Measurements from ENCODE around the gene PDE9A. TPM values are rescaled to one million over a fixed set of nuclear protein-coding genes. Genes with fewer than 3 reads are reported as not detected.

PDE9A gene
- polyA plus RNA-seq, 3 donors from 2014 or later: 0.40 to 2.3 (median 0.61) TPM

- no peaks in the 10 kb centered on the region for H3K36me3 Mint-ChIP-seq
- DNase-seq: peak; percentile 60 to 64 (median 61)
- peak overlapping the region; percentile 8 to 93 (median 87) for H3K27ac Mint-ChIP-seq
- H3K4me3 Mint-ChIP-seq: peak overlapping the region; percentile 49 to 78 (median 75)
- peaks cover 59 to 67% of the 10 kb centered on the region in 2 donors for H3K4me1 Mint-ChIP-seq
- H3K9me3 Mint-ChIP-seq: no peaks in the 10 kb centered on the region
- H3K27me3 Mint-ChIP-seq (ENCODE audit: low read depth in 3 of 3): peaks cover 16 to 30% (median 22%) of the 10 kb centered on the region in 3 donors
Observed at GRCh38 chr21:42681296-42682206, 28.1 kb downstream of the PDE9A start.

- peak overlapping the region in 3 of 5 donors; percentile 1 to 49 (median 18) for H3K4me3 Mint-ChIP-seq
- DNase-seq: no peak
- no peaks in the 10 kb centered on the region for H3K9me3 Mint-ChIP-seq
- peak overlapping the region in 4 of 6 donors; percentile 2 to 74 (median 61) for H3K27ac Mint-ChIP-seq
- H3K27me3 Mint-ChIP-seq (ENCODE audit: low read depth in 3 of 3): peaks cover 18 to 30% (median 21%) of the 10 kb centered on the region in 3 donors
- H3K4me1 Mint-ChIP-seq: peaks cover 57 to 66% of the 10 kb centered on the region in 2 donors
- H3K36me3 Mint-ChIP-seq: no peaks in the 10 kb centered on the region
Observed at GRCh38 chr21:42682661-42683210, 29.3 kb downstream of the PDE9A start.

GRCh38 chr21:42683371-42684108, 30.1 kb downstream of the PDE9A start:
- Mint-ChIP-seq H3K4me3 (peak overlapping the region; percentile 76 to 90 (median 88)), H3K4me1 (peaks cover 49 to 57% of the 10 kb centered on the region in 2 donors), H3K27ac (peak overlapping the region; percentile 69 to 97 (median 92)), H3K9me3 (no peaks in the 10 kb centered on the region), H3K36me3 (no peaks in the 10 kb centered on the region), H3K27me3 (ENCODE audit: low read depth in 3 of 3) (peaks cover 11 to 27% (median 20%) of the 10 kb centered on the region in 3 donors)
- DNase-seq: peak in 1 of 3 donors; percentile 49

- no peaks in the 10 kb centered on the region for H3K9me3 Mint-ChIP-seq
- peak; percentile 78 to 84 (median 81) for DNase-seq
- no peaks in the 10 kb centered on the region for H3K36me3 Mint-ChIP-seq
- H3K27me3 Mint-ChIP-seq (ENCODE audit: low read depth in 3 of 3): peaks cover 11 to 27% (median 20%) of the 10 kb centered on the region in 3 donors
- H3K27ac Mint-ChIP-seq: peak overlapping the region; percentile 69 to 97 (median 92)
- H3K4me1 Mint-ChIP-seq: peaks cover 47 to 57% of the 10 kb centered on the region in 2 donors
- H3K4me3 Mint-ChIP-seq: peak overlapping the region; percentile 76 to 90 (median 88)
Observed at GRCh38 chr21:42684109-42684916, 30.9 kb downstream of the PDE9A start.

GRCh38 chr21:42685036-42685435, 31.6 kb downstream of the PDE9A start:
- H3K4me1 Mint-ChIP-seq: peaks cover 47 to 54% of the 10 kb centered on the region in 2 donors

GRCh38 chr21:42685954-42686500, 32.6 kb downstream of the PDE9A start:
- peaks cover 11 to 21% (median 15%) of the 10 kb centered on the region in 3 donors for H3K27me3 Mint-ChIP-seq (ENCODE audit: low read depth in 3 of 3)
- H3K4me1 Mint-ChIP-seq: peaks cover 42 to 47% of the 10 kb centered on the region in 2 donors
- H3K27ac Mint-ChIP-seq: no peak overlapping the region
- H3K36me3 Mint-ChIP-seq: no peaks in the 10 kb centered on the region
- no peak for DNase-seq
- peak overlapping the region in 3 of 5 donors; percentile 1 to 59 (median 38) for H3K4me3 Mint-ChIP-seq
- no peaks in the 10 kb centered on the region for H3K9me3 Mint-ChIP-seq

More at GRCh38 chr21:42685036-42685435, 31.6 kb downstream of the PDE9A start:
- peak in 2 of 3 donors; percentile 30 to 39 for DNase-seq
- peak overlapping the region; percentile 69 to 97 (median 92) for H3K27ac Mint-ChIP-seq
- no peaks in the 10 kb centered on the region for H3K9me3 Mint-ChIP-seq
- peaks cover 11 to 24% (median 15%) of the 10 kb centered on the region in 3 donors for H3K27me3 Mint-ChIP-seq (ENCODE audit: low read depth in 3 of 3)
- H3K4me3 Mint-ChIP-seq: peak overlapping the region; percentile 76 to 90 (median 88)
- H3K36me3 Mint-ChIP-seq: no peaks in the 10 kb centered on the region

DNA sequence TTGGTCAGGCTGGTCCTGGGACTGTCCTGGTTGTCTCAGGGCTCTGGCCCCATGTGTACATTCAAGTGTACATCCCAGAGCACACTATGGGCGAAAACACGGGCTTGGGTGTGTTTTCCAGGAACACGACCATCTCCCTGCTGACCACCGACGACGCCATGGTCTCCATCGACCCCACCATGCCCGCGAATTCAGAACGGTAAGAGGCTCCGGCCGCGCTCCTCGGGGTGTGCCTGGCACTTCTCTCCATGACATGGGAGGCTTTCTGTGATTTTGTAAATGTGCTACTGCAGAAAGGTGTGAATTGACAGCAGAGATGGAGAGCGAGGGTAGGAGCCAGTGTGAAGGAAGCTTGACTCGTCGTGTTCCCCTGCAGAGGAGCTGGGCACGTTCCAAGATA, 34.4 kb downstream of the PDE9A start:
- DNase-seq: no peak
- Mint-ChIP-seq H3K27me3 (ENCODE audit: low read depth in 3 of 3) (peaks cover 11 to 15% (median 11%) of the 10 kb centered on the region in 3 donors), H3K4me1 (peaks cover 25 to 30% of the 10 kb centered on the region in 2 donors), H3K27ac (peak overlapping the region in 2 of 6 donors; percentile 12 to 46), H3K36me3 (no peaks in the 10 kb centered on the region), H3K9me3 (no peaks in the 10 kb centered on the region), H3K4me3 (no peak overlapping the region)

DNA sequence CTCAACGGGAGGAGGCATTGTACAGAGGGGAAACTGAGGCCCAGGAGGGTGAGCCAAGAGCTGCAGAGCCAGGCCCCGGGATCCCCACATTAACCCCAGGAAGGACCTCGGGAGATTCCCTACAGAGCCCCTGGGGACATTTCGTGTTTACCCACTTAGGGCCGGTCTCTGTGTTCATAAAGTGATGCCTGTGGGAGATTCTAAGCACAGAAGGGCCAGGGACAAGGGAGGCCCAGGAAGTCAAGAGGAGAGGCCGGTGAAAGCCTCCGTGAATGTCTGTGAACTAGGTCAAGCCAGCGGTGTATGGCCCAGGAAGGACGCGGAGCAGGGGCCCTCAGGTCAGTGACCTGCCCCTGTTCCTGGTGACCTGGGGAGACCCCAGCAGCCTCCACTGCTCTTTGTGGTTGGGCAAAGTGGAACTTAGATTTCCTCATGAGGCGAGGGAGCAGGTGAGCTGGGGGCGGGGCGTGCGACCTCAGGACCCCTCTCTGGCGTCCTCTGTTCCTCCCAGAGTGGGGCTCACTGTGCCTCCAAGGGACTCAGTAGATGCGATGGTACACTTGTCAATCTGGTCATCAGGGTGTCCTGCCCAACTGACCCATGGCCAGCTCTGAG, 34.9 kb downstream of the PDE9A start:
- no peak overlapping the region for H3K4me3 Mint-ChIP-seq
- H3K27me3 Mint-ChIP-seq (ENCODE audit: low read depth in 3 of 3): peaks cover 11 to 14% (median 11%) of the 10 kb centered on the region in 3 donors
- H3K4me1 Mint-ChIP-seq: peaks cover 19 to 25% of the 10 kb centered on the region in 2 donors
- H3K27ac Mint-ChIP-seq: peak overlapping the region in 1 of 6 donors; percentile 46
- H3K9me3 Mint-ChIP-seq: no peaks in the 10 kb centered on the region
- no peaks in the 10 kb centered on the region for H3K36me3 Mint-ChIP-seq
- no peak for DNase-seq

DNA sequence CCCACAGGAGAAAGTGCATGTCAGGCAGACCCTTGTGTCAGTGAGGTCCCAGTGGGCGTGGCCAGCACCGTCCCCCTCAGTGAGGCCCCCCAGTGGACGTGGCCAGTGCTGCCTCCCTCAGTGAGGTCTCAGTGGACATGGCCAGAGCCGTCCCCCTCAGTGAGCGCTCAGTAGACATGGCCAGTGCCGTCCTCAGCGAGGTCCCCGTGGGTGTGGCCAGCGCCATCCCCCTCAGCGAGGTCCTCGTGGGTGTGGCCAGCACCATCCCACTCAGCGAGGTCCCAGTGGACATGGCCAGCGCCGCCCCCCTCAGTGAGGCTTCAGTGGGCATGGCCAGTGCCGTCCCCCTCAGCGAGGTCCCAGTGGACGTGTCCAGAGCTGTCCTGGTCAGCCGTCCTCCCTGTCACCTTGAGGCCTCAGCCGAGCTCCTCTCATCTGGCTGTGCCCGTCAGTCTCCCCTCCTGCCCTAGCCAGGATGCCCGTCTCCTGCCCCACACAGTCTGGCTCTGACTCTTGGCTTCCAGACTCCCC, 35.5 kb downstream of the PDE9A start:
- no peak for DNase-seq
- Mint-ChIP-seq H3K27me3 (ENCODE audit: low read depth in 3 of 3) (peaks cover 10 to 13% (median 10%) of the 10 kb centered on the region in 3 donors), H3K9me3 (no peaks in the 10 kb centered on the region), H3K4me1 (peaks cover 14 to 19% of the 10 kb centered on the region in 2 donors), H3K36me3 (no peaks in the 10 kb centered on the region), H3K4me3 (no peak overlapping the region), H3K27ac (peak overlapping the region in 1 of 6 donors; percentile 17)

- Mint-ChIP-seq H3K27me3 (ENCODE audit: low read depth in 3 of 3) (peaks cover 2 to 5% (median 3%) of the 10 kb centered on the region in 3 donors), H3K36me3 (no peaks in the 10 kb centered on the region), H3K4me1 (peaks cover 0 to 4% of the 10 kb centered on the region in 2 donors), H3K4me3 (no peak overlapping the region), H3K27ac (no peak overlapping the region), H3K9me3 (no peaks in the 10 kb centered on the region)
- no peak for DNase-seq
Observed at GRCh38 chr21:42690586-42690985, 37.2 kb downstream of the PDE9A start.

DNA sequence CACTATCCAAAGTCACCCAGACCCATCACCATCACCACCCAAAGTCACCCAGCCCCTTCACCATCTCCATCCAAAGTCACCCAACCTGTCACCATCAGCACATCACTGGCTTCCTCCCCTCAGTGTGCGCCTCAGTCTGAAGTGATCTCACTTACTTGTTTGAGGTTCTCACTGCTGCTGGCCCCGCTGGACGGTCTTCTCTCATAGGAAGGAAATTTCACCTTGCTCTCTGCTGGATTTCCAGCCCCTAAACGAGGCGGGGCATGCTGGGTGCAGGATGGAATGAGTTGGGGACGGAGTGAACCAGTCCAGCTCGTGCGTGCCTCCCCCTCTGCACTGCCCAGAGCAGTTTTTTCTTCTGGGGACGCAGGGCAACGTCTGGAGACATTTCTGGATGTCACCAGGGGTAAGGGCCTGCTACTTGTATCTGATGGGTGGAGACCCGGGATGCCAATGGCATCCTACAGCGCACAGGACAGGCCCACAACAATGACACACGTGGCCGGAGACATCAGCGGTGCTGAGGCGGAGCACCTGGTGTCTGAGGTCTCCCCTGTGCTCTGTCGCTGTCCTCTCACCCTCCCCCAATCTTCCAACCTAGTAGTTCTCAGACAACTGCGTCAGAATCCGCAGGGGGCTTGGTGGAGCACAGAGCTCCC, 38.6 kb downstream of the PDE9A start:
- Mint-ChIP-seq H3K27ac (no peak overlapping the region), H3K9me3 (no peaks in the 10 kb centered on the region), H3K4me1 (no peaks in the 10 kb centered on the region), H3K27me3 (ENCODE audit: low read depth in 3 of 3) (peaks cover under 1 to 7% (median 2%) of the 10 kb centered on the region in 3 donors), H3K36me3 (no peaks in the 10 kb centered on the region), H3K4me3 (no peak overlapping the region)
- no peak for DNase-seq
